WTC11 (cell line): ENCODE data around the gene MYH14. TPM values are rescaled to one million over a fixed set of nuclear protein-coding genes. Genes with fewer than 3 reads are reported as not detected.
"Not testable (repeated sequence)": the region's sequence is repeated elsewhere in the genome, so short reads cannot be mapped to it uniquely, and the experiment has no call there.

Experiments
- ATAC-seq: fragments of 200-7000 bp; cut with Tn5 transposase; 2 replicates; pipeline ENCODE4 v1.10.0; 2021; ENCODE audit warnings: mild to moderate bottlenecking, moderate library complexity
- CTCF ChIA-PET: fragments of 300-600 bp; sonication (Branson Sonifier 250); formaldehyde crosslinking; loops from one replicate; lab custom pipeline; 2021; ENCODE audit warnings: antibody characterized with exemption; lab: Charles Lee
- POLR2A ChIA-PET: fragments of 350-600 bp; sonication (Branson Sonifier 250); formaldehyde crosslinking; loops from one replicate; lab custom pipeline; 2021; ENCODE audit warnings: antibody characterized with exemption; lab: Charles Lee
- DNase-seq: peaks from one replicate; pipeline ENCODE4 v3.0.0; 2021; ENCODE audit warnings: low spot score
- H3K27ac Mint-ChIP-seq: 2 replicates; pipeline ENCODE4 v1.8.0; 2021; ENCODE audit warnings: mixed read lengths
- H3K27me3 Mint-ChIP-seq: 2 replicates; pipeline ENCODE4 v1.8.0; 2021; ENCODE audit warnings: low read depth, mild to moderate bottlenecking, moderate library complexity, mixed read lengths
- H3K36me3 Mint-ChIP-seq: 2 replicates; pipeline ENCODE4 v1.8.0; 2021; ENCODE audit warnings: mixed read lengths
- H3K4me1 Mint-ChIP-seq: 2 replicates; pipeline ENCODE4 v1.8.0; 2022; ENCODE audit warnings: mixed read lengths
- H3K4me3 Mint-ChIP-seq: 2 replicates; pipeline ENCODE4 v1.8.0; 2021; ENCODE audit warnings: mild to moderate bottlenecking, moderate library complexity, mixed read lengths
- H3K9me3 Mint-ChIP-seq: 2 replicates; pipeline ENCODE4 v1.8.0; 2021; ENCODE audit warnings: mixed read lengths
- ATF1 ChIP-seq: sonication (generic); formaldehyde crosslinking; IDR thresholded peaks from 2 replicates; pipeline ENCODE4 v1.8.1; 2023; ENCODE audit warnings: mild to moderate bottlenecking, moderate library complexity, missing genetic modification reagents
- ATF3 ChIP-seq: sonication (generic); formaldehyde crosslinking; conservative IDR thresholded peaks from 2 replicates; pipeline ENCODE4 v1.8.1; 2022; ENCODE audit warnings: mild to moderate bottlenecking, missing genetic modification reagents
- CREB1 ChIP-seq: sonication (generic); formaldehyde crosslinking; IDR thresholded peaks from 2 replicates; pipeline ENCODE4 v1.8.0; 2023; ENCODE audit warnings: mild to moderate bottlenecking, missing genetic modification reagents
- E2F1 ChIP-seq: sonication (generic); formaldehyde crosslinking; IDR thresholded peaks from 2 replicates; pipeline ENCODE4 v1.8.0; 2022; ENCODE audit warnings: mild to moderate bottlenecking, missing genetic modification reagents
- ELF4 ChIP-seq: sonication (generic); formaldehyde crosslinking; IDR thresholded peaks from 2 replicates; pipeline ENCODE4 v1.8.1; 2022; ENCODE audit warnings: low read depth, mild to moderate bottlenecking, moderate library complexity, missing genetic modification reagents
- ESRRA ChIP-seq: sonication (generic); formaldehyde crosslinking; IDR thresholded peaks from 2 replicates; pipeline ENCODE4 v1.8.1; 2022; ENCODE audit warnings: mild to moderate bottlenecking, missing genetic modification reagents, borderline replicate concordance
- FOXP1 ChIP-seq: sonication (generic); formaldehyde crosslinking; IDR thresholded peaks from 2 replicates; pipeline ENCODE4 v1.8.0; 2022; ENCODE audit warnings: missing genetic modification reagents, mild to moderate bottlenecking, moderate library complexity, borderline replicate concordance
- GABPB1 ChIP-seq: sonication (generic); formaldehyde crosslinking; IDR thresholded peaks from 2 replicates; pipeline ENCODE4 v1.8.1; 2023; ENCODE audit warnings: mild to moderate bottlenecking, missing genetic modification reagents
- GTF2I ChIP-seq: fragments of 250-450 bp; sonication (Bioruptor Pico); conservative IDR thresholded peaks from 2 replicates; pipeline ENCODE4 v1.4.0; 2021; ENCODE audit warnings: mild to moderate bottlenecking
- HMGA2 ChIP-seq: fragments of 250-450 bp; sonication (Bioruptor Pico); IDR thresholded peaks from 2 replicates; pipeline ENCODE4 v1.4.0; 2021; ENCODE audit warnings: mild to moderate bottlenecking, moderate library complexity
- KAT7 ChIP-seq: sonication (generic); formaldehyde crosslinking; IDR thresholded peaks from 2 replicates; pipeline ENCODE4 v1.8.1; 2023; ENCODE audit warnings: missing genetic modification reagents, mild to moderate bottlenecking, borderline replicate concordance
- NFE2L1 ChIP-seq: sonication (generic); formaldehyde crosslinking; IDR thresholded peaks from 2 replicates; pipeline ENCODE4 v1.8.1; 2023; ENCODE audit warnings: missing genetic modification reagents
- NR2C2 ChIP-seq: sonication (generic); formaldehyde crosslinking; IDR thresholded peaks from 2 replicates; pipeline ENCODE4 v1.8.0; 2022; ENCODE audit warnings: mild to moderate bottlenecking, missing genetic modification reagents
- RELA ChIP-seq: sonication (generic); formaldehyde crosslinking; IDR thresholded peaks from 2 replicates; pipeline ENCODE4 v1.8.1; 2022; ENCODE audit warnings: missing genetic modification reagents, mild to moderate bottlenecking, borderline replicate concordance
- SP1 ChIP-seq: sonication (generic); formaldehyde crosslinking; conservative IDR thresholded peaks from 2 replicates; pipeline ENCODE4 v1.8.1; 2022; ENCODE audit warnings: missing genetic modification reagents
- STAT6 ChIP-seq: sonication (generic); formaldehyde crosslinking; conservative IDR thresholded peaks from 2 replicates; pipeline ENCODE4 v1.8.1; 2023; ENCODE audit warnings: mild to moderate bottlenecking, low read depth, missing genetic modification reagents, moderate library complexity
- TEAD1 ChIP-seq: sonication (generic); formaldehyde crosslinking; IDR thresholded peaks from 2 replicates; pipeline ENCODE4 v1.8.0; 2022; ENCODE audit warnings: mild to moderate bottlenecking, missing genetic modification reagents
- USF1 ChIP-seq: sonication (generic); formaldehyde crosslinking; IDR thresholded peaks from 2 replicates; pipeline ENCODE4 v1.8.0; 2022; ENCODE audit warnings: mild to moderate bottlenecking, missing genetic modification reagents
- ZNF263 ChIP-seq: sonication (generic); formaldehyde crosslinking; IDR thresholded peaks from 2 replicates; pipeline ENCODE4 v1.8.1; 2022; ENCODE audit warnings: low read depth, mild to moderate bottlenecking, moderate library complexity, missing genetic modification reagents
- ZNF317 ChIP-seq: sonication (generic); formaldehyde crosslinking; IDR thresholded peaks from 2 replicates; pipeline ENCODE4 v1.8.1; 2023; ENCODE audit warnings: low read depth, mild to moderate bottlenecking, moderate library complexity, missing genetic modification reagents, borderline replicate concordance
- ZNF416 ChIP-seq: fragments of 250-450 bp; sonication (Bioruptor Pico); IDR thresholded peaks from 2 replicates; pipeline ENCODE4 v1.9.0; 2021; ENCODE audit warnings: mild to moderate bottlenecking, inconsistent platforms
- ZNF423 ChIP-seq: fragments of 250-450 bp; sonication (Bioruptor Pico); IDR thresholded peaks from 2 replicates; pipeline ENCODE4 v2.1.2; 2022; ENCODE audit warnings: mild to moderate bottlenecking, moderate library complexity
- ZNF425 ChIP-seq: fragments of 250-450 bp; sonication (Bioruptor Pico); conservative IDR thresholded peaks from 2 replicates; pipeline ENCODE4 v1.9.0; 2021; ENCODE audit warnings: mild to moderate bottlenecking
- ZSCAN18 ChIP-seq: fragments of 250-450 bp; sonication (Bioruptor Pico); IDR thresholded peaks from 2 replicates; pipeline ENCODE4 v2.1.2; 2022; ENCODE audit warnings: mild to moderate bottlenecking, moderate library complexity
- total RNA-seq: library from RNA; stranded (reverse); gene quantifications from 3 replicates; pipeline ENCODE4 v1.2.3, GENCODE V29; 2021

MYH14 gene
- total RNA-seq, 1 experiment from 2014 or later = 25.8 TPM

GRCh38 chr19:50329146-50329925, 125.9 kb downstream of the MYH14 start, which contains the start of gene KCNC3 (continued):
- TF ChIP-seq USF1 (no peak), HMGA2 (CRISPR knock-in tag) (no peak), ELF4 (CRISPR knock-in tag) (no peak), ATF3 (CRISPR knock-in tag) (no peak), KAT7 (CRISPR knock-in tag) (no peak), E2F1 (CRISPR knock-in tag) (no peak), ZNF263 (no peak), GABPB1 (no peak), ZNF425 (no peak), CREB1 (CRISPR knock-in tag) (peak; percentile 22; the same call in 1 of the 2 replicates), NFE2L1 (CRISPR knock-in tag) (0 out of 2 replicates have a peak, but pooled peaks have one; percentile 8), ATF1 (CRISPR knock-in tag) (no peak), ZNF423 (CRISPR knock-in tag) (no peak), SP1 (CRISPR knock-in tag) (peak; percentile 59), GTF2I (no peak), ZNF317 (CRISPR knock-in tag) (no peak), RELA (no peak)

- not testable (repeated sequence) for H3K36me3 Mint-ChIP-seq, DNase-seq, ATAC-seq, H3K9me3 Mint-ChIP-seq
- peaks cover 48% of the 10 kb centered on the region for H3K4me1 Mint-ChIP-seq
- H3K27ac Mint-ChIP-seq = peak overlapping the region; percentile 98
- ChIA-PET CTCF (interaction anchor here (0.8 to 3.3 kb wide), 15 partner anchors 14 to 236 kb away, joined by 3 to 58 read pairs (median 10); partner anchors contain the start of gene MYH14), POLR2A (interaction anchor here (1.0 to 2.1 kb wide), 3 partner anchors 14 to 46 kb away, joined by 3 to 20 read pairs (median 4); no protein-coding TSS in a partner anchor)
- peak overlapping the region; percentile 85 for H3K4me3 Mint-ChIP-seq
- H3K27me3 Mint-ChIP-seq = peaks cover 37% of the 10 kb centered on the region
- TF ChIP-seq CREB1 (CRISPR knock-in tag) (0 out of 2 replicates have a peak, but pooled peaks have one; percentile 12), ZNF416 (0 out of 2 replicates have a peak, but pooled peaks have one; percentile 3)
Measured at GRCh38 chr19:50329926-50330294, 126.5 kb downstream of the MYH14 start.

- Mint-ChIP-seq H3K36me3 (no peaks in the 10 kb centered on the region), H3K4me3 (peak overlapping the region; percentile 94), H3K4me1 (peaks cover 50% of the 10 kb centered on the region), H3K9me3 (no peaks in the 10 kb centered on the region), H3K27ac (peak overlapping the region; percentile 98), H3K27me3 (peaks cover 43% of the 10 kb centered on the region)
- ChIA-PET CTCF (interaction anchor here (2.4 to 3.3 kb wide), 5 partner anchors 15 to 78 kb away, joined by 14 to 58 read pairs (median 20); no protein-coding TSS in a partner anchor), POLR2A (no interaction called here)
- ATAC-seq (peak; percentile 24), DNase-seq (peak; percentile 96)
- TF ChIP-seq ZSCAN18 (CRISPR knock-in tag) (no peak), ESRRA (CRISPR knock-in tag) (no peak), RELA (no peak), TEAD1 (CRISPR knock-in tag) (no peak), SP1 (CRISPR knock-in tag) (peak; percentile 52), ZNF416 (0 out of 2 replicates have a peak, but pooled peaks have one; percentile 9), NR2C2 (CRISPR knock-in tag) (no peak), STAT6 (CRISPR knock-in tag) (no peak), FOXP1 (CRISPR knock-in tag) (peak; percentile 45; the same call in 1 of the 2 replicates)
Measured at GRCh38 chr19:50330365-50331078, 127.1 kb downstream of the MYH14 start.
